GM21786 (cell line): ENCODE data around the gene GRIN2C.
"Not testable (repeated sequence)": the region's sequence is repeated elsewhere in the genome, so short reads cannot be mapped to it uniquely, and the experiment has no call there.

ENCODE experiments used
- ATAC-seq: cut with Tn5 transposase; IDR thresholded peaks from one replicate; pipeline ENCODE4 v1.9.1; 2021; ENCODE audit not compliant: unreplicated experiment

GRIN2C gene

GRCh38 chr17:74881073-74881472 lies 21.4 kb upstream of the GRIN2C start:
- ATAC-seq: no peak

GRCh38 chr17:74879308-74879707 lies 19.6 kb upstream of the GRIN2C start:
- ATAC-seq: no peak

GRCh38 chr17:74878658-74879057 lies 19.0 kb upstream of the GRIN2C start:
- ATAC-seq: no peak

- no peak for ATAC-seq
Observed at GRCh38 chr17:74877592-74878548, 18.2 kb upstream of the GRIN2C start.

GRCh38 chr17:74875977-74876593 lies 16.4 kb upstream of the GRIN2C start:
- ATAC-seq: no peak

- ATAC-seq: no peak
Observed at GRCh38 chr17:74875155-74875976, 15.7 kb upstream of the GRIN2C start.

GRCh38 chr17:74874615-74875037 lies 14.9 kb upstream of the GRIN2C start:
- ATAC-seq: no peak

GRCh38 chr17:74873874-74874614 lies 14.4 kb upstream of the GRIN2C start:
- no peak for ATAC-seq

GRCh38 chr17:74873037-74873873 lies 13.6 kb upstream of the GRIN2C start:
- ATAC-seq: peak; percentile 88

GRCh38 chr17:74872313-74873036 lies 12.8 kb upstream of the GRIN2C start, which contains the start of gene FDXR:
FDXR (minus strand) TSS chr17:74872994; CDS start chr17:74872944, 50 bp downstream.
- ATAC-seq: peak; percentile 17

GRCh38 chr17:74871356-74872076 lies 11.8 kb upstream of the GRIN2C start:
- ATAC-seq: no peak

- ATAC-seq: no peak
Observed at GRCh38 chr17:74870512-74870911, 10.8 kb upstream of the GRIN2C start.

- ATAC-seq: not testable (repeated sequence)
Observed at GRCh38 chr17:74870028-74870427, 10.3 kb upstream of the GRIN2C start.

- no peak for ATAC-seq
Observed at GRCh38 chr17:74868908-74869255, 9.2 kb upstream of the GRIN2C start.

GRCh38 chr17:74868251-74868907 lies 8.7 kb upstream of the GRIN2C start:
- no peak for ATAC-seq

GRCh38 chr17:74866198-74866835 lies 6.6 kb upstream of the GRIN2C start:
- ATAC-seq: no peak

- ATAC-seq: no peak
Observed at GRCh38 chr17:74865504-74866197, 6.0 kb upstream of the GRIN2C start.
